Lung (tissue), 12 donors: ENCODE results near the gene TGFBR2. TPM values are rescaled to one million over a fixed set of nuclear protein-coding genes. Genes with fewer than 3 reads are reported as not detected.
A peak's percentile ranks its signal among the peaks of the same experiment; 100 is the strongest.

Source experiments
- ATAC-seq: fragments of 200-7000 bp; cut with Tn5 transposase; one replicate; pipeline ENCODE4 v1.9.1; 2020; ENCODE audit warnings: moderate number of reproducible peaks; ENCODE audit not compliant: insufficient read depth, low FRiP score
- DNase-seq, 3 donors: peaks; one replicate each; pipeline ENCODE4 v3.0.0-alpha.2; 2013 to 2017
- H3K27ac ChIP-seq, 2 donors: one replicate each; pipeline ENCODE4 v1.5.1; 2013; ENCODE audit warnings: mild to moderate bottlenecking in 2 of 2, moderate library complexity in 2 of 2, control low read depth in 1 of 2, inconsistent platforms in 1 of 2, low read depth in 1 of 2, low read length in 1 of 2
- H3K27me3 ChIP-seq, 3 donors: one replicate each; pipeline ENCODE4 v1.5.1; 2013; ENCODE audit warnings: low read length in 2 of 3; ENCODE audit not compliant: control insufficient read depth in 3 of 3, insufficient read depth in 3 of 3
- H3K36me3 ChIP-seq, 4 donors: one replicate each; pipeline ENCODE4 v1.5.1; 2013; ENCODE audit warnings: low read length in 4 of 4, mild to moderate bottlenecking in 1 of 4, moderate library complexity in 1 of 4; ENCODE audit not compliant: control insufficient read depth in 4 of 4, insufficient read depth in 4 of 4
- H3K4me1 ChIP-seq, 5 donors: one replicate each; pipeline ENCODE4 v1.5.1; 2013; ENCODE audit warnings: low read length in 5 of 5, mild to moderate bottlenecking in 2 of 5, moderate library complexity in 1 of 5; ENCODE audit not compliant: control insufficient read depth in 5 of 5, insufficient read depth in 5 of 5
- H3K4me3 ChIP-seq: one replicate; pipeline ENCODE4 v1.5.1; 2013; ENCODE audit warnings: mild to moderate bottlenecking, control low read depth, moderate library complexity
- H3K9ac ChIP-seq, 2 donors: one replicate each; pipeline ENCODE4 v1.5.1; 2013; ENCODE audit warnings: low read length in 2 of 2, control low read depth in 1 of 2; ENCODE audit not compliant: insufficient read depth in 1 of 2
- H3K9me3 ChIP-seq, 4 donors: one replicate each; pipeline ENCODE4 v1.5.1; 2013; ENCODE audit warnings: low read length in 3 of 4, mild to moderate bottlenecking in 1 of 4, moderate library complexity in 1 of 4; ENCODE audit not compliant: control insufficient read depth in 4 of 4, insufficient read depth in 3 of 4
- CTCF ChIP-seq: IDR thresholded peaks from 2 replicates; pipeline ENCODE4 v1.5.1; 2012; ENCODE audit warnings: mild to moderate bottlenecking; ENCODE audit errors: control extremely low read depth, extremely low read depth
- WGBS, 2 donors: extraction: QIAGEN DNeasy Blood & Tissue Kit; methylation state at CpG; one replicate each; pipeline ENCODE4 v1.1.7; 2013; 5-methylcytosine and 5-hydroxymethylcytosine counted together
- polyA plus RNA-seq, 2 donors: library from polyadenylated mRNA; stranded (reverse); fragments of 200-250 nt; gene quantifications; one replicate each; pipeline ENCODE4 v1.2.1, GENCODE V29; 2013
- total RNA-seq, 2 donors: library from RNA; depleted of rRNA in 1 of 2; stranded (reverse); fragments of >200 nt in 1 of 2; gene quantifications; one replicate each; pipeline ENCODE4 v1.2.1, GENCODE V29; 2014 to 2021
- donor health status: control.
- donor health status: control.
- donor health status: Bipolar disorder and iron deficiency.
- donor health status: healthy.
- donor health status: DM: yes; HTN: yes; CAD: no.

TGFBR2 gene
- total and polyA plus RNA-seq, 4 donors: 31.1 to 232 (median 163) TPM

GRCh38 chr3:30676424-30677346 is 70.3 kb downstream of the TGFBR2 start:
- no peak overlapping the region for H3K9ac ChIP-seq
- no peak for TF ChIP-seq CTCF
- H3K36me3 ChIP-seq: peaks cover 24 to 42% (median 34%) of the 10 kb centered on the region in 4 donors
- 72 to 80% methylated on average over 4 of the region's 4 CpGs for WGBS, 2 donors
- no peak overlapping the region for H3K27ac ChIP-seq
- H3K4me3 ChIP-seq: no peak overlapping the region
- DNase-seq (no peak), ATAC-seq (no peak)
- peaks cover 0 to under 1% (median 0%) of the 10 kb centered on the region in 4 donors for H3K9me3 ChIP-seq
- no peaks in the 10 kb centered on the region for H3K27me3 ChIP-seq
- peaks cover 0 to 17% (median 16%) of the 10 kb centered on the region in 5 donors for H3K4me1 ChIP-seq

- H3K9ac ChIP-seq: no peak overlapping the region
- no peaks in the 10 kb centered on the region for H3K9me3 ChIP-seq
- TF ChIP-seq CTCF: no peak
- peaks cover 0 to 23% (median 14%) of the 10 kb centered on the region in 5 donors for H3K4me1 ChIP-seq
- no peaks in the 10 kb centered on the region for H3K27me3 ChIP-seq
- no peak overlapping the region for H3K4me3 ChIP-seq
- 76 to 78% methylated on average over 8 of the region's 8 CpGs for WGBS, 2 donors
- peak overlapping the region in 1 of 2 donors; percentile 52 for H3K27ac ChIP-seq
- no peak for ATAC-seq
- peaks cover 22 to 36% (median 29%) of the 10 kb centered on the region in 4 donors for H3K36me3 ChIP-seq
- no peak for DNase-seq
Measured at GRCh38 chr3:30677347-30677685, 70.9 kb downstream of the TGFBR2 start.

GRCh38 chr3:30679045-30679444 is 72.6 kb downstream of the TGFBR2 start:
- DNase-seq (no peak), ATAC-seq (no peak)
- H3K4me3 ChIP-seq: no peak overlapping the region
- peaks cover 0 to 27% (median 16%) of the 10 kb centered on the region in 5 donors for H3K4me1 ChIP-seq
- no peak overlapping the region for H3K9ac ChIP-seq
- H3K27ac ChIP-seq: no peak overlapping the region
- TF ChIP-seq CTCF: no peak
- no peaks in the 10 kb centered on the region for H3K27me3 ChIP-seq
- peaks cover 16 to 26% (median 23%) of the 10 kb centered on the region in 4 donors for H3K36me3 ChIP-seq
- H3K9me3 ChIP-seq: no peaks in the 10 kb centered on the region
